ENCODE measurements around the gene ZBTB8A. TPM values are rescaled to one million over a fixed set of nuclear protein-coding genes. Genes with fewer than 3 reads are reported as not detected.

ZBTB8A gene
- total RNA-seq, 2 experiments from 2014 or later: not detected

DNA sequence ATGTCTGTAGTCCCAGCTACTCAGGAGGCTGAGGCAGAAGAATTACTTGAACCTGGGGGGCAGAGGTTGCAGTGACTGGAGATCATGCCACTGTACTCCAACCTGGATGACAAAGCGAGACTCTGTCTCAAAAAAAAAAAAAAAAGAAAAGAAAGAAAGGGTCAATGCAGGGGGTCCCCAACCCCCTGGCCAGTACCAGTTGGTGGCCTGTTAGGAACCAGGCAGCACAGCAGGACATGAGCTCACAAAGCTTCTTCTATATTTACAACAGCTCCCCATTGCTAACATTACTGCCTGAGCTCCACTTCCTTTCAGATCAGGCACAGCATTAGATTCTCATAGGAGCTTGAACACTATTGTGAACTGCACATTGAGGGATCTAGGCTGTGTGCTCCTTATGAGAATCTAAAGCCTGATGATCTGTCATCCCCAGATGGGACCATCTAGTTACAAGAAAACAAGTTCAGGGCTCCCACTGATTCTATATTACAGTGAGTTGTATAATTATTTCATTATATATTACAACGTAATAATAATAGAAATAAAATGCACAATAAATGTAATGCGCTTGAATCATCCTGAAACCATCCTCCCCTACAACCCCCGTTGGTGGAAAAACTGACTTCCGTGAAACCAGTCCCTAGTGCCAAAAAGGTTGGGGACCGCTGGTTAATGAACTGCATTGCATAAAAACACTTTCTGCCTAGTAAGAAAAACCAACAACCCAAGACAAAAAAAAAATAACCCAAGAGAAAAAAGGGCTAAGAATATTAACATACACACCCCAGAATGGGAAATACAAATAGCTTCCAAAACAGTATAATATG, 108.3 kb downstream of the ZBTB8A start:
- TF ChIP-seq, protein P1, sequence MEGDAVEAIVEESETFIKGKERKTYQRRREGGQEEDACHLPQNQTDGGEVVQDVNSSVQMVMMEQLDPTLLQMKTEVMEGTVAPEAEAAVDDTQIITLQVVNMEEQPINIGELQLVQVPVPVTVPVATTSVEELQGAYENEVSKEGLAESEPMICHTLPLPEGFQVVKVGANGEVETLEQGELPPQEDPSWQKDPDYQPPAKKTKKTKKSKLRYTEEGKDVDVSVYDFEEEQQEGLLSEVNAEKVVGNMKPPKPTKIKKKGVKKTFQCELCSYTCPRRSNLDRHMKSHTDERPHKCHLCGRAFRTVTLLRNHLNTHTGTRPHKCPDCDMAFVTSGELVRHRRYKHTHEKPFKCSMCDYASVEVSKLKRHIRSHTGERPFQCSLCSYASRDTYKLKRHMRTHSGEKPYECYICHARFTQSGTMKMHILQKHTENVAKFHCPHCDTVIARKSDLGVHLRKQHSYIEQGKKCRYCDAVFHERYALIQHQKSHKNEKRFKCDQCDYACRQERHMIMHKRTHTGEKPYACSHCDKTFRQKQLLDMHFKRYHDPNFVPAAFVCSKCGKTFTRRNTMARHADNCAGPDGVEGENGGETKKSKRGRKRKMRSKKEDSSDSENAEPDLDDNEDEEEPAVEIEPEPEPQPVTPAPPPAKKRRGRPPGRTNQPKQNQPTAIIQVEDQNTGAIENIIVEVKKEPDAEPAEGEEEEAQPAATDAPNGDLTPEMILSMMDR (IDR thresholded peaks at IDR 0.05): no peak
- Histone ChIP-seq H3K36me3 (ENCODE audit: insufficient read depth, low read length) (peaks cover 13% of the 10 kb centered on the region), H3K27ac (ENCODE audit: low read depth in 1 of 2, low read length in 2 of 2) (no peak overlapping the region), H3K27me3 (ENCODE audit: control insufficient read depth in 1 of 2, insufficient read depth in 2 of 2, low read length in 2 of 2) (no peaks in the 10 kb centered on the region), H3K9me3 (ENCODE audit: control insufficient read depth in 1 of 2, insufficient read depth in 1 of 2, low read length in 2 of 2) (no peaks in the 10 kb centered on the region), H3K4me3 (ENCODE audit: low read length) (no peak overlapping the region), H3K4me1 (ENCODE audit: insufficient read depth, low read length) (peaks cover 39% of the 10 kb centered on the region)
- Mint-ChIP-seq H3K27me3 (no peaks in the 10 kb centered on the region), H3K4me1 (ENCODE audit: low read depth) (peaks cover 48% of the 10 kb centered on the region), H3K9me3 (no peaks in the 10 kb centered on the region), H3K27ac (peak overlapping the region; percentile 80), H3K36me3 (ENCODE audit: low read depth) (peaks cover 44% of the 10 kb centered on the region), H3K4me3 (peak overlapping the region; percentile 90)
- ChIA-PET POLR2A (no interaction called here), CTCF (interaction anchor here (0.6 kb wide), 1 partner anchor 156 kb away, joined by 3 read pairs; no protein-coding TSS in a partner anchor)
- no peak for DNase-seq
- intact Hi-C loops (cut with DNase I, micrococcal nuclease): loop anchor here in 1 of 2 experiments (10.0 kb wide), 1 partner anchor 827 kb away; the partner anchor contains the start of gene ZSCAN20
- ATAC-seq (ENCODE audit: poor library complexity): no peak

DNA sequence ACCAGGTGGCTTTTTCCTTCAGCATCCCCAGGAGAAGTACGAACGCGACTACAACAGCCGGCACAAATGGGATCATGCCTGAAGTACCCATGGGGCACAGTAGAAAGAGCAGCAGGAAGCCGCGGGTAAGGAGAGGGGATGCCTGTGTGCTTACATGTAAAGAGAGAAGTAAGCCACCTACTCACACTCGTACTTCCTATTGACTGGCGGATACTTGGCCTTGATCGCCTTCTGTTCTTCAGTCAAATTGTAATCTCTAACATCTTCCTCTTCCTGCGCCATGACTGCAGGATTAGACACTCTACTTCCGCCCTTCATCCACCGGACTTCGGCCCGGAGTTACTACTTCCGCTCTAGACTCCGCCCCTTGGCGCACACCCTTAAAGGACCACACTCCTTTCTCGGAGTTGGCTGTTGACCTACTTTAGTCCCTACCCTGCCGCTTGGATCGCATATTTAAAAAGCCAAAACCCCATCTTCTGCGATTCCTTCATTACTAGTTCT, 111.1 kb downstream of the ZBTB8A start, which contains the start of gene ZBTB8OS:
Gene ZBTB8OS (minus strand): TSS at position 303 of the 504 bp plus-strand sequence. CDS start 21 bp downstream, at position 282.
- POLR2A ChIA-PET: interaction anchor here (0.6 to 3.6 kb wide), 33 partner anchors 8 to 1932 kb away, joined by 3 to 24 read pairs (median 4); partner anchors contain the start of genes BSDC1, HDAC1, KHDRBS1 and KPNA6
- peak within 1 kb of the TSS; percentile 98 to 99 for H3K27ac ChIP-seq (ENCODE audit: low read depth in 1 of 2, low read length in 2 of 2)
- peak; percentile 79 to 97 (median 84) for DNase-seq
- peaks cover 34% of the 10 kb centered on the region for H3K36me3 ChIP-seq (ENCODE audit: insufficient read depth, low read length)
- Mint-ChIP-seq H3K27ac (peak within 1 kb of the TSS; percentile 95), H3K9me3 (no peaks in the 10 kb centered on the region), H3K36me3 (ENCODE audit: low read depth) (peaks cover 60% of the 10 kb centered on the region), H3K4me3 (peak within 1 kb of the TSS; percentile 94), H3K27me3 (no peaks in the 10 kb centered on the region), H3K4me1 (ENCODE audit: low read depth) (peaks cover 66% of the 10 kb centered on the region)
- CTCF ChIA-PET: no interaction called here
- ATAC-seq (ENCODE audit: poor library complexity): peak; percentile 72
- no peaks in the 10 kb centered on the region for H3K9me3 ChIP-seq (ENCODE audit: control insufficient read depth in 1 of 2, insufficient read depth in 1 of 2, low read length in 2 of 2)
- peak within 1 kb of the TSS; percentile 80 for H3K4me3 ChIP-seq (ENCODE audit: low read length)
- no peaks in the 10 kb centered on the region for H3K27me3 ChIP-seq (ENCODE audit: control insufficient read depth in 1 of 2, insufficient read depth in 2 of 2, low read length in 2 of 2)
- H3K4me1 ChIP-seq (ENCODE audit: insufficient read depth, low read length): peaks cover 59% of the 10 kb centered on the region
- intact Hi-C loops (cut with DNase I, micrococcal nuclease): loop anchor here in 1 of 2 experiments (2.0 to 10.0 kb wide), 6 partner anchors 167 to 1738 kb away; partner anchors contain the start of genes PEF1, S100PBP, SNRNP40 and TMEM39B
- TF ChIP-seq, protein P1 (IDR thresholded peaks at IDR 0.05): no peak

DNA sequence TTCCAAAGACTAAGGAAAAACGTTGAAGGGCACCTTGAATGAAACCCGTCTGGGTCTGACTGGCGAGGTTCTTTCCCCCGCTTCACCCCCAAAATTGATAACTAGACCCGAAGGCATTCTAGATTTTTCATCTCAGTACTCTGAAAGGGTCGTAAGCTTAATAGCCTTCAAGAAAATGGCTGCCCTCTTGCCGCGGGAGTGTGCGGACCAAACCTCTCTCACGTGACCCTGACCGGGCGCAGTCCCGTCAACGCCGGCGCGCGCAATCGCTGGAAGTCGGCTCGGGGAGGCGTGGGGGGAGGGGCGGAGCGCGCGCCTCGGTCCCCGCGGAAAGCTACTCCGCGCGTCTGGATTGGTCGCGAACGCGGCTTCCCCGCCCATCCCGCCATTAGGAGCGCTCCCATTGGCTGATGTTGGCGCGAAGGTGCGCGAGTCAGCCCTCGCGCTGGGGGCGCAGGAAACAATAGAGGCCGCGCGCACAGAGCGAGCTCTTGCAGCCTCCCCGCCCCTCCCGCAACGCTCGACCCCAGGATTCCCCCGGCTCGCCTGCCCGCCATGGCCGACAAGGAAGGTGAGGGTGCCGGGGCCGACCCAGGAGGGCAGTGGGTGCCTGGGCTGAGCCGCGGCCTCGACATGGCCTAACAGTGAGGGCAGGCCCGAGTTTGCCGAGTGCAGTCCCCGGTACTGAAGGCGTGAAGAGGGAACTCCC, 111.7 kb downstream of the ZBTB8A start, which contains the start of gene RBBP4:
Gene RBBP4 (plus strand): TSS at position 457 of the 709 bp plus-strand sequence. CDS start 99 bp downstream, at position 556.
- Histone ChIP-seq H3K4me3 (ENCODE audit: low read length) (peak within 1 kb of the TSS; percentile 80), H3K9me3 (ENCODE audit: control insufficient read depth in 1 of 2, insufficient read depth in 1 of 2, low read length in 2 of 2) (no peaks in the 10 kb centered on the region), H3K4me1 (ENCODE audit: insufficient read depth, low read length) (peaks cover 58% of the 10 kb centered on the region), H3K36me3 (ENCODE audit: insufficient read depth, low read length) (peaks cover 38% of the 10 kb centered on the region), H3K27ac (ENCODE audit: low read depth in 1 of 2, low read length in 2 of 2) (peak within 1 kb of the TSS; percentile 98 to 99), H3K27me3 (ENCODE audit: control insufficient read depth in 1 of 2, insufficient read depth in 2 of 2, low read length in 2 of 2) (no peaks in the 10 kb centered on the region)
- H3K27me3 Mint-ChIP-seq: no peaks in the 10 kb centered on the region
- peaks cover 60% of the 10 kb centered on the region for H3K36me3 Mint-ChIP-seq (ENCODE audit: low read depth)
- H3K9me3 Mint-ChIP-seq: no peaks in the 10 kb centered on the region
- DNase-seq (peak; percentile 94 to 99 (median 98)), ATAC-seq (ENCODE audit: poor library complexity) (peak; percentile 79)
- ChIA-PET CTCF (no interaction called here), POLR2A (interaction anchor here (0.6 to 3.6 kb wide), 37 partner anchors 8 to 1932 kb away, joined by 3 to 24 read pairs (median 4); partner anchors contain the start of genes BSDC1, HDAC1, KHDRBS1 and KPNA6)
- peaks cover 66% of the 10 kb centered on the region for H3K4me1 Mint-ChIP-seq (ENCODE audit: low read depth)
- TF ChIP-seq, protein P1 (IDR thresholded peaks at IDR 0.05): no peak
- intact Hi-C loops (cut with DNase I, micrococcal nuclease): loop anchor here in 1 of 2 experiments (2.0 to 10.0 kb wide), 6 partner anchors 166 to 1739 kb away; partner anchors contain the start of genes PEF1, S100PBP, SNRNP40 and TMEM39B
- peak within 1 kb of the TSS; percentile 95 for H3K27ac Mint-ChIP-seq
- H3K4me3 Mint-ChIP-seq: peak within 1 kb of the TSS; percentile 94

Data from CD4-positive, alpha-beta T cell (primary cell).